Ovary (tissue), 3 donors: ENCODE measurements around the gene BPHL.

Experiments used
- CTCF ChIP-seq, 3 donors: fragments of 450-650 bp in 2 of 3; fragments of 200-600 bp in 1 of 3; IDR thresholded peaks; one replicate each; pipeline versions ENCODE4 v1.5.1 to v1.8.0; 2016 to 2022; ENCODE audit warnings: antibody characterized with exemption in 3 of 3, mild to moderate bottlenecking in 1 of 3
- POLR2A ChIP-seq: fragments of 450-650 bp; IDR thresholded peaks from one replicate; pipeline ENCODE4 v1.6.1; 2017; ENCODE audit warnings: antibody characterized with exemption, mild to moderate bottlenecking, moderate library complexity
- donor health status: DM: no; HTN: no; CAD: no.

- no peak for TF ChIP-seq CTCF (IDR thresholded peaks at IDR 0.05)
- TF ChIP-seq POLR2A: no peak
These were observed 58.2 kb downstream of the BPHL start for GRCh38 chr6:3176562-3177355.
